HG03575 (cell line): ENCODE data around the gene UBA52.

Experiments
- ATAC-seq: cut with Tn5 transposase; IDR thresholded peaks from one replicate; pipeline ENCODE4 v1.9.1; 2021; ENCODE audit not compliant: unreplicated experiment, insufficient number of reproducible peaks, low FRiP score; ENCODE audit errors: extremely low read depth

Gene UBA52

GRCh38 chr19:18605546-18606280 is 34.1 kb downstream of the UBA52 start:
- ATAC-seq, result no peak

GRCh38 chr19:18606281-18607225 is 34.9 kb downstream of the UBA52 start, which contains the start of gene CRLF1:
TSS of gene CRLF1 (minus strand) at chr19:18606799. CDS start at chr19:18606656, 143 bp downstream.
- no peak for ATAC-seq

GRCh38 chr19:18607226-18608101 is 35.8 kb downstream of the UBA52 start:
- no peak for ATAC-seq

GRCh38 chr19:18608102-18608804 is 36.6 kb downstream of the UBA52 start:
- no peak for ATAC-seq

- no peak for ATAC-seq
Measured at GRCh38 chr19:18608805-18609716, 37.4 kb downstream of the UBA52 start.

GRCh38 chr19:18609717-18610051 is 38.0 kb downstream of the UBA52 start:
- no peak for ATAC-seq

GRCh38 chr19:18610245-18610555 is 38.5 kb downstream of the UBA52 start:
- no peak for ATAC-seq

GRCh38 chr19:18610556-18611326 is 39.1 kb downstream of the UBA52 start:
- ATAC-seq, result no peak

- ATAC-seq, result no peak
Measured at GRCh38 chr19:18611327-18612050, 39.8 kb downstream of the UBA52 start.

GRCh38 chr19:18612051-18612771 is 40.6 kb downstream of the UBA52 start:
- no peak for ATAC-seq

GRCh38 chr19:18612772-18613588 is 41.3 kb downstream of the UBA52 start, which contains the start of gene TMEM59L:
TSS of gene TMEM59L (plus strand) at chr19:18612870. CDS start at chr19:18612959, 89 bp downstream.
- ATAC-seq, result no peak

- ATAC-seq, result no peak
Measured at GRCh38 chr19:18613589-18614234, 42.1 kb downstream of the UBA52 start.

- no peak for ATAC-seq
Measured at GRCh38 chr19:18616023-18616422, 44.4 kb downstream of the UBA52 start.

GRCh38 chr19:18617562-18617961 is 45.9 kb downstream of the UBA52 start:
- no peak for ATAC-seq

GRCh38 chr19:18618236-18618635 is 46.6 kb downstream of the UBA52 start:
- ATAC-seq, result no peak
